LNCAP (cell line): ENCODE measurements around the gene LOC101059915.

Experiments used
- CTCF ChIP-seq: fragments of 450-650 bp; IDR thresholded peaks from 2 replicates; pipeline ENCODE4 v1.5.1; 2017; ENCODE audit warnings: mild to moderate bottlenecking

The LOC101059915 gene

GRCh38 chrX:71632923-71633657, 34.3 kb upstream of the LOC101059915 start:
- no peak for TF ChIP-seq CTCF

DNA sequence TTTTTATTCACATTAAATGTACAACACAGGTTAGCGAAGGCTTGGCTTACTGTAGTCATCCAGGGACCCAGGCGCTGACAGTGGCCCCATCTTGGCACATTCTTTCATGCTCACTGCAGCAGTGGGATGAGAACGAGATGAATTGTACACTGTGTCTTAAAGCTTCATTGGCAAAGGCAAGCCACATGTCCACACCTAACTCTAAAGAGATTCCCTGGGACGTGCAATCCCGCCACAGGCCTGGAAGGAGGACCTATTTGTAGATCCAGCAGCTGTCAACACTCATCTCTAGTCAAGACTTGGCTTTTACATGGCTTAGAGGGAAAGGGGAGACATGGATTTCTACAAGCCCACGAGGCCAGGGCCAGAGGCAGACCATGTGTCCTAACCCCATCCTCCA, 33.0 kb upstream of the LOC101059915 start:
- TF ChIP-seq CTCF, result no peak

GRCh38 chrX:71636438-71637252, 30.7 kb upstream of the LOC101059915 start:
- no peak for TF ChIP-seq CTCF

DNA sequence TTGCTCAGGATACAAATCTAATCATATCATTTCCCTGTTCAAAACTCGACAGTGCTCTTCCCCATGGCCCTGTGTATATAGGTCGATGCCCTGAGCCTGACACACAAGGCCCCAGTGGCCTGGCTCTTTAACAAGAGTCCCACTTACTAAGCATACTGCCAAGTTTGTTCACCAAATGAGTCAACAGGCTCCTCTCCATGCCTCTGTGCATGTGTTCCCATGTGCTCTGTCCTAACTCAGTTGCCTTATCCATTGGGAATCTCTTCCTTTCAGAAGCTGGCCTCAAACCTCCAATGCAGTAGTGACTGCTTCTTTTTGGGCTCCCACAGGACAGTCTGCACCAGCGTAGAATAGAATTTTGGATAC, 30.1 kb upstream of the LOC101059915 start:
- TF ChIP-seq CTCF, result no peak

GRCh38 chrX:71637848-71638247, 29.5 kb upstream of the LOC101059915 start:
- TF ChIP-seq CTCF, result no peak

DNA sequence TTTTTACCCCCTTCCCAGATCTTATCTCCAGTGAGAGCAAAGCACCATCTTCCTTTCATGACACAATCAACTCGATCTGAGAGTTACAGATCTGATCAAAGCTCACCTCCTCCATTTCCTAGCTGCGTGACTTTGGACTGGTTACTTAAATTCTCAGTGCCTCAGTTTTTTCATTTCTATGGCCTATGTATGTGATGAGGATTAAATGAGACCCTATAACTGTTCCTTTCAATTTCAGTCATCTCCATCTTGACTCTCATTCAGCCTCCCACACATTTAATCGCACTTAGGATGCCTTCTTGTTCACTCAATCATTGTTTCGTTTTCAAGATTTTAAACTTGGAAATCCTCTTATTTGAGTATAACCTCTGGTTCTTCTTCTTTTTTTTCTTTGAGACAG, 28.9 kb upstream of the LOC101059915 start:
- no peak for TF ChIP-seq CTCF

DNA sequence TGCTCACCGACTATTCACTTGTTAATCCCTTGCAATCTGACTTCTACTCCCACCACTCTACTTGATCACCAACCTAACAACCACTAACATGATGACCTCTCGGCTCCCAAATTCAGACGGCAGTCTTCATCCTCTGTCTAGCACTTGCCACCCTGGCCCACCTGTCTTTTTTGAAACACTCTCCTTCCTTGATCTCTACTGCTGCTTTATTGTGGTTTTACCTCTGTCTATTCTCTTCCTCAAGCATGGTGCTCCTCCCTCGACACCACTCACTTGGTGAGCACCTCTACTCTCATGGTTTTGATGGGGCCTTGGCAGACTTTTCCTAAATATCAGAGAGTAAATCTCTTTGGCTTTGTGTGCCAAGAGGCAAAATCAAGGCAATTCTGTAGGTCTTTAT, 27.3 kb upstream of the LOC101059915 start:
- no peak for TF ChIP-seq CTCF
